GM12864 (cell line): Measurements from ENCODE around the gene ETV7.
"Not testable (repeated sequence)": the region's sequence is repeated elsewhere in the genome, so short reads cannot be mapped to it uniquely, and the experiment has no call there.

Experiments used
- DNase-seq: peaks from one replicate; pipeline ENCODE4 v3.0.0-alpha.2; 2011; ENCODE audit warnings: low read depth
- H3K4me3 ChIP-seq: 2 replicates; pipeline ENCODE4 v1.5.1; 2011; ENCODE audit warnings: mild to moderate bottlenecking, low read depth, low read length, control low read depth
- TF ChIP-seq, protein P1 (sequence below): IDR thresholded peaks from 2 replicates; pipeline ENCODE4 v1.5.1; 2011; ENCODE audit warnings: low read depth, mild to moderate bottlenecking, moderate library complexity, low read length, control low read depth, inconsistent platforms; ENCODE audit errors: missing control alignments

ETV7 gene

DNA sequence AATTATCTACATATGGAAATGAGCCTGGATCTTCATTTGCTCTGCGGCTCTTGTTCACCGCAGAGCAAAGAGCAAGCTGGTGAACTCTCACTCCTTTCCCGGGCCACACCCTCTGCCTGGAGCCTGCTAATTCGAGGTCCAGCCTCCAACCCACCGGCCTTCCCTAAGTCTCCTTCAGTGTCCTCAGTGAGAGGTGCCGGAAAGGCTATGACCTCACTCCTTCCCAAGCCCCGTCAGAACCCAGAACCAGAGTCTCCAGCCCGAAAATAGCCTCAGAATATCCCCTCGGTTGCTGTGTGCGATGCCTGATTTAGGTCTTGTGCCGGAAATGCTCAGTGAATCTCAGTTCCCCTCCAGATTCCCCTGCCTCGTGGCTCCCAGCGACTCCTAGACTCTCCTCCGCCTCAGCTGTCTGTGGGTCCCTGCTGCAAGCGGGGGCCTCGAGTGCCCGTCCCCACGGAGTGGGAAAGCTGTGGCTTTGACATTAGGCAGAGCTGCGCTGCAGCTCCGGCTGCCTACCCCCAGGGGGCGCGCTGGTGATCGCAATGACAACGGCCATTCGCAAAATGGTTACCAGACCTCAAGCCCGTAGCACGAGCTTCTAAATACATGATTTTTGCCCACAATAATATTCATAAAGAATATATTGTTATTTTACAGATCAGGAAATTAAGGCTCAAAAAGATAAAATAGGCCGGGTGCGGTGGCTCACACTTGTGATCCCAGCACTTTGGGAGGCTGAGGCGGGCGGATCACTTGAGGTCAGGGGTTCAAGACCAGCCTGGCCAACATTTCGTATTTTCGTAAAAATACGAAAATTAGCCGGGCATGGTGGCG is 46.6 kb downstream of the ETV7 start:
- TF ChIP-seq, protein P1, sequence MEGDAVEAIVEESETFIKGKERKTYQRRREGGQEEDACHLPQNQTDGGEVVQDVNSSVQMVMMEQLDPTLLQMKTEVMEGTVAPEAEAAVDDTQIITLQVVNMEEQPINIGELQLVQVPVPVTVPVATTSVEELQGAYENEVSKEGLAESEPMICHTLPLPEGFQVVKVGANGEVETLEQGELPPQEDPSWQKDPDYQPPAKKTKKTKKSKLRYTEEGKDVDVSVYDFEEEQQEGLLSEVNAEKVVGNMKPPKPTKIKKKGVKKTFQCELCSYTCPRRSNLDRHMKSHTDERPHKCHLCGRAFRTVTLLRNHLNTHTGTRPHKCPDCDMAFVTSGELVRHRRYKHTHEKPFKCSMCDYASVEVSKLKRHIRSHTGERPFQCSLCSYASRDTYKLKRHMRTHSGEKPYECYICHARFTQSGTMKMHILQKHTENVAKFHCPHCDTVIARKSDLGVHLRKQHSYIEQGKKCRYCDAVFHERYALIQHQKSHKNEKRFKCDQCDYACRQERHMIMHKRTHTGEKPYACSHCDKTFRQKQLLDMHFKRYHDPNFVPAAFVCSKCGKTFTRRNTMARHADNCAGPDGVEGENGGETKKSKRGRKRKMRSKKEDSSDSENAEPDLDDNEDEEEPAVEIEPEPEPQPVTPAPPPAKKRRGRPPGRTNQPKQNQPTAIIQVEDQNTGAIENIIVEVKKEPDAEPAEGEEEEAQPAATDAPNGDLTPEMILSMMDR = peak; percentile 98
- H3K4me3 ChIP-seq = no peak overlapping the region; the same call in 1 of the 2 replicates
- DNase-seq = no peak

DNA sequence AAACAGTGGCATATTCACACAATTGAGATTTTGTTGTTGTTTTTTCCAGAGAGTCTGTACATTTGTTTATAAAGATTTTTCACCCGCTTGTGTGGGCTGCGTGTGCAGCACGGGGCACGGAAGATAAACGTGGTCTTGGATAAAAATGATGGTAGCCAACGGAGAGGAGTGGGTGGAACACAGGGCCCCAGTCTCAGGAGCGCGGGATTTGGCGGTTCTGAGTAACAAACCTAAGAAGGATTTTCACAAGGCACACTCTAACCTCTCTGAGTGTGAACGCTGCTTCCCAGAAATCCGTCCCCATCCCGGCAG is 47.2 kb downstream of the ETV7 start:
- TF ChIP-seq, protein P1 = no peak
- H3K4me3 ChIP-seq = no peak overlapping the region
- no peak for DNase-seq

DNA sequence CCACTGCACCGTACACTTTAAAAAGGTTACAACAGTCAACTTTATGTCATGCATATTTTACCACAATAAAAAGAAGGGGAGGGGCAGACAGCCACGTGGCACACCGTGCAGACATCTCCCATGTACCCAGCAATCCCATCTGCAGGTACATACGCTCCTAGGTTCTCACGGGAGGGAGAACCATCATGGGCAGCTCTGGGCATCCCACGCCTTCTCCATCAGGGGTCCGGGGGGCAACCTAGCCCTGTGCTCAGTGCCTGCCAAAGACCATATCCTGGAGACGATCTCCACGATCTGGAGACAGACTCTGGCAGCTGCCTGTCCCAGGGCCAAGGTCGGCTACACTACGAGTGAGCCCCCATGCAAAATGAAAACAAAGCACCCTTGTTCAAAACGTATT is 48.3 kb downstream of the ETV7 start:
- TF ChIP-seq, protein P1 = no peak
- DNase-seq = no peak
- no peak overlapping the region for H3K4me3 ChIP-seq

DNA sequence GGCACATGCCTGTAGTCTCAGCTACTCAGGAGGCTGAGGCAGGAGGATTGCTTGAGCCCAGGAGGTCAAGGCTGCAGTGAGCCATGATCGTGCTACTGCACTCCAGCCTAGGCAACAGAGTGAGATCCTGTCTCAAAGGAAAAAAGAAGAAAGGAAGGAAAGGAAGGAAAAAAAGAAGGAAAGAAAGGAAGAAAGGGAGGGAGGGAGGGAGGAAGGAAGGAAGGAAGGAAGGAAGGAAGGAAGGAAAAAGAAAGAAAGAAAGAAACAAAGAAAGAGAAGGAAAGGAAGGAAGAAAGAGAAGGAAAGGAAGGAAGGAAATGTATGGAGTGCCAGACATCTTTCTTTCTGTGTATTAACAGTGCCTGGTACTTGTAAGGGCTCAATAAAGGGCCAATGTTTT is 49.2 kb downstream of the ETV7 start:
- H3K4me3 ChIP-seq, DNase-seq: not testable (repeated sequence)

DNA sequence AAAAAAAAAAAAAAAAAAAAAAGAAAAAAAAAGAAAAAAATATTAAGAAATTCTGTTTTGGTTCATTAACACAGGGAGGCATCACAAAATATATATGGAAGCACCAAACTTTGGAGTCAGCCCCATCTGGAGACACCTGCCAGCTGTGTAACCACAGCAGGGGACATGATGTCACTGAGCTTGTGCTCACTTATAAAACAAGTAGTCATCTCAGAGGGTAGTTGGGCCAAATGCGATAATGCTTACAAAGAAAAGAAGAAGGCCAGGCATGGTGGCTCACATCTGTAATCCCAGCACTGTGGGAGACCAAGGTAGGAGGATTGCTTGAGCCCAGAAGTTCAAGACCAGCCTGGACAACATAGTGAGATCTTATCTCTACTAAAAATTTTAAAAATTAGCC is 49.7 kb downstream of the ETV7 start:
- no peak for DNase-seq

DNA sequence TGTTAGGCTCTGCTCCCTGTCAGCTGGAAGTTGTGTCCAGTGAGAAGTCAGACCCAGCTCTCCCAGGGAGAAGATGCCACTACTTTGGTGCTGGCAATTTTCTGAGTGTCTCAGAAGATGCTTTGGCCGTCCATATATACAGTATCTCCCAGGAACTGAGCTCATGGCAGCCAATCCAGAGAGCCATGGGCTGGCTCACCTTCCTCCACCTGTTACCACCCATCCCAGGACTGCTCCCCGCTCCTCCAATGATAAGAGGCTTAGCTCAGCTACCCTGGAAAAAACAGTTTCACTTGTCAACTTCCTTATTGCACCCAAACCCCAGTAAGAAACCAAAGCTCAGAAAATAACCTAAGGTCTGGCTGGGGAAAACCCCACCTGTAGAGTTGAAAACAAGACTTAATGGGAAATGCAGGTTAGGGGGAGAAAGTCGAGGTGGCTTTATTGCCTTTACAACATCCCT is 50.7 kb downstream of the ETV7 start, which contains the start of gene BNIP5:
TSS of gene BNIP5 (minus strand) at position 110 of the 463 bp plus-strand sequence. CDS start 6,198 bp downstream, outside the sequence.
- TF ChIP-seq, protein P1 = no peak
- no peak for DNase-seq

More for the DNA sequence above, 49.7 kb downstream of the ETV7 start:
- TF ChIP-seq, protein P1 = no peak
- H3K4me3 ChIP-seq = no peak overlapping the region

DNA sequence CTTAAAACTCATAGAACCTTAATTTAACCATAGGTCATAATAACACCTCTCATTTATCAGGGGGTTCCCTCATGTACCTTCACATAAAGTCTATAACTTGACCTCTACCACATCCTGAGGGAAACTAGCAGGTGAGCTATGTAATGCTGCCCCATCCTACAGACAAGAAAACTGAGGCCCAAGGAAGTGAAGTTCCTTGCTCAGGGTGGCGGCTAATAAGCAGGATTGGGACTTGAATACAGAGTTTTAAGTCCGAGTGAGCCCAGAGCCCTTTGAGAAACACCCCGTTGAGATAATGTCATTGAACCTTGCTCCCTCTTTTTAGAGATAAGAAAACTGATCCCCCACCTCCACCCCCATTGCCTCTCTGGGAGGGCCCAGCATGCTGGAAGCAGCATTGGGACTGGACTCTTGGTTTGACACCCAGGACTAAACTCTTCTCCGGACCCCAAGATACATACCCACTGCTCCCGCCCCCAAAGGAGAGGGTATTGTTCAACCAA is 51.2 kb downstream of the ETV7 start:
- TF ChIP-seq, protein P1 = no peak
- DNase-seq = no peak
- H3K4me3 ChIP-seq = no peak overlapping the region

More for the DNA sequence above, 50.7 kb downstream of the ETV7 start, which contains the start of gene BNIP5:
- H3K4me3 ChIP-seq = no peak within 1 kb of the TSS
